GM12878 (cell line): ENCODE data around the gene RAP1GAP. TPM values are rescaled to one million over a fixed set of nuclear protein-coding genes. Genes with fewer than 3 reads are reported as not detected.

ENCODE experiments used
- ATAC-seq: fragments of 200-7000 bp; cut with Tn5 transposase; 3 replicates; pipeline ENCODE4 v1.9.1; 2020; ENCODE audit warnings: mild to moderate bottlenecking, moderate library complexity
- BruUV-seq: library from RNA; stranded (reverse); fragments of 400-500 nt; replicated peaks from 2 replicates; lab custom pipeline; 2021; lab: Mats Ljungman, UMichigan
- CTCF ChIA-PET: fragments of 300-600 bp; sonication (Branson Sonifier 250); formaldehyde crosslinking; extraction: SDS; loops from one replicate; lab custom pipeline; 2021; ENCODE audit warnings: inconsistent platforms; lab: Yijun Ruan, JAX
- POLR2A ChIA-PET: fragments of 350-600 bp; formaldehyde crosslinking; extraction: SDS; loops from one replicate; lab custom pipeline; 2021; ENCODE audit warnings: inconsistent platforms; lab: Charles Lee
- RAD21 ChIA-PET: fragments of 300-600 bp; sonication (Branson Sonifier 250); formaldehyde crosslinking; loops from one replicate; lab custom pipeline; 2023; ENCODE audit warnings: antibody characterized with exemption; ENCODE audit not compliant: unreplicated experiment; lab: Charles Lee
- SMC1A ChIA-PET: fragments of 300-600 bp; sonication (Branson Sonifier 250); formaldehyde crosslinking; loops from one replicate; lab custom pipeline; 2023; ENCODE audit not compliant: unreplicated experiment, uncharacterized antibody; lab: Charles Lee
- DNase-seq: peaks from one replicate; pipeline ENCODE4 v3.0.0-alpha.2; 2011; ENCODE audit warnings: low read depth, low spot score
- FAIRE-seq: peaks from 3 replicates; lab custom pipeline; 2011; peaks lifted over from hg19 to GRCh38; lab: Jason Lieb, UNC
- H2AFZ ChIP-seq: 2 replicates; pipeline ENCODE4 v1.6.0; 2011; ENCODE audit warnings: low read depth, low read length, control low read depth; ENCODE audit not compliant: control insufficient read depth
- H3K27ac ChIP-seq: 2 replicates; pipeline ENCODE4 v1.5.1; 2011; ENCODE audit warnings: control low read depth; ENCODE audit not compliant: control insufficient read depth, insufficient read depth
- H3K27me3 ChIP-seq, 2 experiments: replicated peaks in 1 of 2; 2 replicates each; pipeline versions ENCODE4 v1.6.0 to v1.6.1; 2011; ENCODE audit warnings: low read length in 1 of 2; ENCODE audit not compliant: control insufficient read depth in 2 of 2, insufficient read depth in 2 of 2
- H3K36me3 ChIP-seq, 2 experiments: 2 replicates each; pipeline ENCODE4 v1.5.1; 2011; ENCODE audit warnings: low read length in 1 of 2; ENCODE audit not compliant: control insufficient read depth in 2 of 2, insufficient read depth in 2 of 2
- H3K4me1 ChIP-seq: 2 replicates; pipeline ENCODE4 v1.6.1; 2011; ENCODE audit warnings: mild to moderate bottlenecking, low read length, moderate library complexity, mixed read lengths; ENCODE audit not compliant: control insufficient read depth, insufficient read depth
- H3K4me2 ChIP-seq: 2 replicates; pipeline ENCODE4 v1.6.0; 2011; ENCODE audit warnings: control low read depth; ENCODE audit not compliant: control insufficient read depth, insufficient read depth
- H3K4me3 ChIP-seq: fragments of 200-600 bp; sonication (generic); 2 replicates; pipeline ENCODE4 v1.5.1; 2016
- H3K79me2 ChIP-seq: 2 replicates; pipeline ENCODE4 v1.6.0; 2011; ENCODE audit warnings: low read length; ENCODE audit not compliant: control insufficient read depth, insufficient read depth
- H3K9ac ChIP-seq: 2 replicates; pipeline ENCODE4 v1.8.0; 2011; ENCODE audit warnings: low read length, control low read depth, mixed read lengths; ENCODE audit not compliant: control insufficient read depth, insufficient read depth
- H3K9me3 ChIP-seq: replicated peaks from 3 replicates; pipeline ENCODE4 v1.5.1; 2011; ENCODE audit warnings: mild to moderate bottlenecking, low read length; ENCODE audit not compliant: control insufficient read depth, insufficient read depth
- H4K20me1 ChIP-seq: 2 replicates; pipeline ENCODE4 v1.6.0; 2011; ENCODE audit not compliant: control insufficient read depth, insufficient read depth
- BMI1 ChIP-seq: fragments of 450-650 bp; IDR thresholded peaks from 2 replicates; pipeline ENCODE4 v1.6.1; 2016; ENCODE audit warnings: mild to moderate bottlenecking, moderate library complexity, borderline replicate concordance
- DPF2 ChIP-seq: fragments of 450-650 bp; IDR thresholded peaks from 2 replicates; pipeline ENCODE4 v1.6.1; 2017; ENCODE audit warnings: mild to moderate bottlenecking
- EED ChIP-seq: sonication (generic); IDR thresholded peaks from 2 replicates; pipeline ENCODE4 v1.6.1; 2016; ENCODE audit warnings: antibody characterized with exemption, low read depth
- ELK1 ChIP-seq: IDR thresholded peaks from 2 replicates; pipeline ENCODE4 v1.6.1; 2012; ENCODE audit warnings: low read depth, low read length, improper control_type of control experiment
- ESRRA ChIP-seq: IDR thresholded peaks from 2 replicates; pipeline ENCODE4 v1.6.1; 2012; ENCODE audit warnings: mild to moderate bottlenecking, low read length, improper control_type of control experiment
- FOXK2 ChIP-seq: fragments of 450-650 bp; IDR thresholded peaks from 2 replicates; pipeline ENCODE4 v1.6.1; 2017; ENCODE audit warnings: mild to moderate bottlenecking, moderate library complexity
- HDAC6 ChIP-seq: fragments of 200-600 bp; sonication (generic); IDR thresholded peaks from one replicate; pipeline ENCODE4 v1.8.0; 2017; ENCODE audit warnings: antibody characterized with exemption; ENCODE audit not compliant: unreplicated experiment
- IKZF2 ChIP-seq, 2 experiments: fragments of 450-650 bp; IDR thresholded peaks; 2 replicates each; pipeline ENCODE4 v1.6.1; 2017; ENCODE audit warnings: mild to moderate bottlenecking in 2 of 2, moderate library complexity in 2 of 2
- MXI1 ChIP-seq: fragments of 150-350 bp; IDR thresholded peaks from 2 replicates; pipeline ENCODE4 v1.6.1; 2011; ENCODE audit warnings: low read depth, mild to moderate bottlenecking, inconsistent platforms, low read length, improper control_type of control experiment
- NFYB ChIP-seq: IDR thresholded peaks from 2 replicates; pipeline ENCODE4 v1.6.1; 2011; ENCODE audit warnings: low read depth, mild to moderate bottlenecking, low read length, improper control_type of control experiment, moderate library complexity; ENCODE audit not compliant: insufficient read depth
- RFX5 ChIP-seq: IDR thresholded peaks from 2 replicates; pipeline ENCODE4 v1.6.1; 2011; ENCODE audit warnings: low read depth, low read length, improper control_type of control experiment
- SIX5 ChIP-seq: IDR thresholded peaks from 2 replicates; pipeline ENCODE4 v1.6.1; 2011; ENCODE audit warnings: mild to moderate bottlenecking, low read depth, low read length, moderate library complexity; ENCODE audit not compliant: severe bottlenecking
- SP1 ChIP-seq: IDR thresholded peaks from one replicate; pipeline ENCODE4 v1.6.1; 2011; ENCODE audit warnings: low read depth, low read length
- SREBF2 ChIP-seq: IDR thresholded peaks from 2 replicates; pipeline ENCODE4 v1.6.1; 2012; ENCODE audit warnings: mild to moderate bottlenecking, low read length
- STAT1 ChIP-seq: fragments of 450-650 bp; conservative IDR thresholded peaks from 2 replicates; pipeline ENCODE4 v1.6.1; 2014; ENCODE audit warnings: antibody characterized with exemption, mild to moderate bottlenecking
- ZNF384 ChIP-seq: IDR thresholded peaks from 2 replicates; pipeline ENCODE4 v1.6.1; 2012; ENCODE audit warnings: low read depth, mild to moderate bottlenecking, low read length, improper control_type of control experiment, borderline replicate concordance
- WGBS: methylation state at CpG from one replicate; pipeline ENCODE4 v1.1.6; 2016; ENCODE audit warnings: low lambda C conversion rate; ENCODE audit not compliant: insufficient replicate concordance, insufficient coverage; ENCODE audit errors: missing lambda C conversion rate; 5-methylcytosine and 5-hydroxymethylcytosine counted together
- in situ Hi-C: fragments of 300-500 bp; cut with MboI; formaldehyde crosslinking; loops from 9 replicates; pipeline ENCODE4 v1.14.3; 2018; ENCODE audit warnings: mixed read lengths
- intact Hi-C: fragments of 100-400 bp; cut with micrococcal nuclease; formaldehyde crosslinking; loops from one replicate; pipeline ENCODE4 v1.14.2; 2022; ENCODE audit not compliant: unreplicated experiment
- polyA plus RNA-seq, 11 experiments: library from polyadenylated mRNA; depleted of rRNA in 4 of 11; unstranded in 6 of 11; stranded (reverse) in 5 of 11; fragments of >200 nt; fragmentation: Nextera tagmentation in 4 of 11; fragmentation: Illumina TruSeq in 1 of 11; extraction: Ambion mirVana in 4 of 11; extraction: Trizol in 1 of 11; gene quantifications; 1 replicate in 1 of 11; 2 replicates in 10 of 11; pipeline versions ENCODE4 v1.2.1 to v1.2.3, GENCODE V29; 2011 to 2016; ENCODE audit warnings: inconsistent platforms in 2 of 11, missing spikeins in 2 of 11, low read depth in 1 of 11
- total RNA-seq, 4 experiments: library from RNA; depleted of rRNA in 3 of 4; stranded (reverse); fragments of >200 nt in 3 of 4; fragmentation: Illumina TruSeq in 1 of 4; extraction: Trizol in 1 of 4; gene quantifications; 2 replicates each; pipeline versions ENCODE4 v1.2.1 to v1.2.3, GENCODE V29; 2013 to 2021
- TF ChIP-seq, protein P1 (sequence below): fragments of 450-650 bp; IDR thresholded peaks from 2 replicates; pipeline ENCODE4 v1.6.1; 2016; ENCODE audit warnings: mild to moderate bottlenecking

Gene RAP1GAP
- total and polyA plus RNA-seq, 10 of the 15 experiments (the other 5 are each of a cell fraction or from before 2014, with no cell fraction given) = 0.04 to 0.96 (median 0.09) TPM; not detected in 3

GRCh38 chr1:21553116-21553926 is 115.8 kb downstream of the RAP1GAP start:
- ChIA-PET CTCF (interaction anchor here (0.6 kb wide), 1 partner anchor 746 kb away, joined by 4 read pairs; no protein-coding TSS in a partner anchor), SMC1A (no interaction called here), POLR2A (no interaction called here), RAD21 (interaction anchor here (0.6 kb wide), 1 partner anchor 50 kb away, joined by 4 read pairs; no protein-coding TSS in a partner anchor)
- 18% methylated on average over 8 of the region's 8 CpGs for WGBS
- H3K4me2 ChIP-seq = no peak overlapping the region
- no peak overlapping the region for H2AFZ ChIP-seq
- H3K9me3 ChIP-seq = no peaks in the 10 kb centered on the region
- H3K27ac ChIP-seq = no peak overlapping the region
- TF ChIP-seq ELK1 (no peak), SIX5 (no peak), BMI1 (no peak), RFX5 (no peak), STAT1 (no peak), SREBF2 (no peak), ESRRA (no peak), DPF2 (no peak), FOXK2 (no peak), MXI1 (no peak), NFYB (no peak), EED (no peak), IKZF2 (IDR thresholded peaks at IDR 0.05) (no peak), SP1 (no peak), HDAC6 (no peak), ZNF384 (no peak)
- TF ChIP-seq, protein P1, sequence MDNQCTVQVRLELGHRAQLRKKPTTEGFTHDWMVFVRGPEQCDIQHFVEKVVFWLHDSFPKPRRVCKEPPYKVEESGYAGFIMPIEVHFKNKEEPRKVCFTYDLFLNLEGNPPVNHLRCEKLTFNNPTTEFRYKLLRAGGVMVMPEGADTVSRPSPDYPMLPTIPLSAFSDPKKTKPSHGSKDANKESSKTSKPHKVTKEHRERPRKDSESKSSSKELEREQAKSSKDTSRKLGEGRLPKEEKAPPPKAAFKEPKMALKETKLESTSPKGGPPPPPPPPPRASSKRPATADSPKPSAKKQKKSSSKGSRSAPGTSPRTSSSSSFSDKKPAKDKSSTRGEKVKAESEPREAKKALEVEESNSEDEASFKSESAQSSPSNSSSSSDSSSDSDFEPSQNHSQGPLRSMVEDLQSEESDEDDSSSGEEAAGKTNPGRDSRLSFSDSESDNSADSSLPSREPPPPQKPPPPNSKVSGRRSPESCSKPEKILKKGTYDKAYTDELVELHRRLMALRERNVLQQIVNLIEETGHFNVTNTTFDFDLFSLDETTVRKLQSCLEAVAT = no peak
- H3K4me3 ChIP-seq = no peak overlapping the region
- H3K27me3 ChIP-seq = no peaks in the 10 kb centered on the region; a peak in 1 of 4 replicates
- H3K9ac ChIP-seq = no peak overlapping the region
- H3K36me3 ChIP-seq = no peaks in the 10 kb centered on the region
- FAIRE-seq = no peak
- in situ Hi-C loops (no loop called here), intact Hi-C loops (no loop called here)
- no peaks in the 10 kb centered on the region for H3K79me2 ChIP-seq
- no peak for DNase-seq
- ATAC-seq = no peak
- no TSS peak for BruUV-seq
- no peaks in the 10 kb centered on the region for H3K4me1 ChIP-seq
- H4K20me1 ChIP-seq = no peaks in the 10 kb centered on the region
